Caco-2 (cell line): ENCODE data around the gene DNAH8. TPM values are rescaled to one million over a fixed set of nuclear protein-coding genes. Genes with fewer than 3 reads are reported as not detected.

Source experiments
- BruUV-seq: library from RNA; stranded (reverse); fragments of 400-500 nt; replicated peaks from 2 replicates; lab custom pipeline; 2021; lab: Mats Ljungman, UMichigan
- CTCF ChIA-PET: fragments of 300-600 bp; sonication (Branson Sonifier 250); formaldehyde crosslinking; loops from one replicate; lab custom pipeline; 2022; ENCODE audit warnings: antibody characterized with exemption; lab: Charles Lee
- POLR2A ChIA-PET: fragments of 300-600 bp; sonication (Branson Sonifier 250); formaldehyde crosslinking; loops from one replicate; lab custom pipeline; 2022; ENCODE audit warnings: antibody characterized with exemption; lab: Charles Lee
- DNase-seq, 2 experiments: peaks; one replicate each; pipeline versions ENCODE4 v3.0.0 to v3.0.0-alpha.2; 2020 to 2022
- H3K27me3 ChIP-seq: replicated peaks from 2 replicates; pipeline ENCODE4 v1.6.0; 2011; ENCODE audit warnings: low read length; ENCODE audit not compliant: control insufficient read depth, insufficient read depth
- H3K36me3 ChIP-seq: 2 replicates; pipeline ENCODE4 v1.5.1; 2011; ENCODE audit warnings: low read length; ENCODE audit not compliant: control insufficient read depth, insufficient read depth
- H3K4me1 ChIP-seq: fragments of 250-450 bp; sonication (Bioruptor Pico); 2 replicates; pipeline ENCODE4 v1.5.1; 2020; ENCODE audit warnings: mild to moderate bottlenecking
- H3K4me3 ChIP-seq: 2 replicates; pipeline ENCODE4 v1.5.1; 2011; ENCODE audit warnings: low read depth, mild to moderate bottlenecking, control low read depth, low read length
- H3K9me3 ChIP-seq: fragments of 250-450 bp; sonication (Bioruptor Pico); 2 replicates; pipeline ENCODE4 v1.5.1; 2020; ENCODE audit warnings: mild to moderate bottlenecking, moderate library complexity
- H3K27ac Mint-ChIP-seq: one replicate; pipeline ENCODE4 v1.8.0; 2022; ENCODE audit warnings: mixed read lengths; ENCODE audit not compliant: unreplicated experiment
- H3K27me3 Mint-ChIP-seq: one replicate; pipeline ENCODE4 v1.8.0; 2022; ENCODE audit warnings: mixed read lengths; ENCODE audit not compliant: insufficient read depth, unreplicated experiment
- H3K36me3 Mint-ChIP-seq: one replicate; pipeline ENCODE4 v1.8.0; 2022; ENCODE audit warnings: mild to moderate bottlenecking, mixed read lengths; ENCODE audit not compliant: insufficient read depth, unreplicated experiment
- H3K4me1 Mint-ChIP-seq: one replicate; pipeline ENCODE4 v1.8.0; 2022; ENCODE audit warnings: low read depth, mixed read lengths; ENCODE audit not compliant: unreplicated experiment
- H3K4me3 Mint-ChIP-seq: one replicate; pipeline ENCODE4 v1.8.0; 2022; ENCODE audit warnings: mild to moderate bottlenecking, moderate library complexity, mixed read lengths; ENCODE audit not compliant: unreplicated experiment
- H3K9me3 Mint-ChIP-seq: one replicate; pipeline ENCODE4 v1.8.0; 2022; ENCODE audit warnings: mixed read lengths; ENCODE audit not compliant: unreplicated experiment
- CTCF ChIP-seq, 2 experiments: fragments of 200-600 bp in 1 of 2; IDR thresholded peaks; 1 replicate in 1 of 2; 2 replicates in 1 of 2; pipeline versions ENCODE4 v1.5.1 to v1.8.0; 2011 to 2022; ENCODE audit warnings: antibody characterized with exemption in 1 of 2, control low read depth in 1 of 2, inconsistent platforms in 1 of 2, low read depth in 1 of 2, low read length in 1 of 2, mild to moderate bottlenecking in 1 of 2, moderate library complexity in 1 of 2; ENCODE audit not compliant: insufficient read depth in 1 of 2, severe bottlenecking in 1 of 2, unreplicated experiment in 1 of 2
- intact Hi-C: fragments of 100-400 bp; cut with micrococcal nuclease; formaldehyde crosslinking; loops from one replicate; pipeline ENCODE4 v1.10.0; 2022; ENCODE audit not compliant: unreplicated experiment
- total RNA-seq: library from RNA; stranded (reverse); gene quantifications from 2 replicates; pipeline ENCODE4 v1.2.3, GENCODE V29; 2022

DNAH8 gene
- total RNA-seq, 1 experiment from 2014 or later = not detected

GRCh38 chr6:39075807-39076622, 360.9 kb downstream of the DNAH8 start:
- Mint-ChIP-seq H3K9me3 (no peaks in the 10 kb centered on the region), H3K27ac (no peak overlapping the region), H3K36me3 (no peaks in the 10 kb centered on the region), H3K4me3 (no peak overlapping the region), H3K27me3 (no peaks in the 10 kb centered on the region), H3K4me1 (no peaks in the 10 kb centered on the region)
- TF ChIP-seq CTCF (IDR thresholded peaks at IDR 0.05; ENCODE audit: insufficient read depth in 1 of 2, low read depth in 1 of 2, low read length in 1 of 2, severe bottlenecking in 1 of 2, unreplicated experiment in 1 of 2) = no peak
- DNase-seq = no peak
- intact Hi-C loops = no loop called here
- H3K9me3 ChIP-seq = no peaks in the 10 kb centered on the region
- no peaks in the 10 kb centered on the region for H3K36me3 ChIP-seq
- ChIA-PET CTCF (no interaction called here), POLR2A (no interaction called here)
- H3K4me3 ChIP-seq = no peak overlapping the region
- H3K4me1 ChIP-seq = no peaks in the 10 kb centered on the region
- no peaks in the 10 kb centered on the region for H3K27me3 ChIP-seq
- BruUV-seq = no TSS peak

GRCh38 chr6:39076623-39077535, 361.8 kb downstream of the DNAH8 start:
- TF ChIP-seq CTCF (IDR thresholded peaks at IDR 0.05; ENCODE audit: insufficient read depth in 1 of 2, low read depth in 1 of 2, low read length in 1 of 2, severe bottlenecking in 1 of 2, unreplicated experiment in 1 of 2) = no peak
- POLR2A ChIA-PET = no interaction called here
- no peak overlapping the region for H3K4me3 ChIP-seq

GRCh38 chr6:39077882-39078594, 362.9 kb downstream of the DNAH8 start:
- no peaks in the 10 kb centered on the region for H3K9me3 ChIP-seq
- no peaks in the 10 kb centered on the region for H3K36me3 ChIP-seq
- H3K4me3 Mint-ChIP-seq = no peak overlapping the region
- H3K9me3 Mint-ChIP-seq = no peaks in the 10 kb centered on the region
- TF ChIP-seq CTCF (IDR thresholded peaks at IDR 0.05; ENCODE audit: insufficient read depth in 1 of 2, low read depth in 1 of 2, low read length in 1 of 2, severe bottlenecking in 1 of 2, unreplicated experiment in 1 of 2) = no peak
- BruUV-seq = no TSS peak
- H3K27me3 ChIP-seq = no peaks in the 10 kb centered on the region
- intact Hi-C loops = no loop called here
- H3K27me3 Mint-ChIP-seq = no peaks in the 10 kb centered on the region
- H3K4me1 Mint-ChIP-seq = no peaks in the 10 kb centered on the region
- H3K4me3 ChIP-seq = no peak overlapping the region
- CTCF ChIA-PET = no interaction called here
- no peak for DNase-seq
- no peaks in the 10 kb centered on the region for H3K4me1 ChIP-seq
- H3K27ac Mint-ChIP-seq = no peak overlapping the region
- POLR2A ChIA-PET = no interaction called here
- no peaks in the 10 kb centered on the region for H3K36me3 Mint-ChIP-seq

More at GRCh38 chr6:39076623-39077535, 361.8 kb downstream of the DNAH8 start:
- H3K4me1 ChIP-seq = no peaks in the 10 kb centered on the region
- no peaks in the 10 kb centered on the region for H3K9me3 ChIP-seq
- no peaks in the 10 kb centered on the region for H3K27me3 ChIP-seq
- intact Hi-C loops = no loop called here
- Mint-ChIP-seq H3K36me3 (no peaks in the 10 kb centered on the region), H3K4me1 (no peaks in the 10 kb centered on the region), H3K27me3 (no peaks in the 10 kb centered on the region), H3K4me3 (no peak overlapping the region), H3K9me3 (no peaks in the 10 kb centered on the region), H3K27ac (no peak overlapping the region)
- DNase-seq = no peak
- no TSS peak for BruUV-seq
- no peaks in the 10 kb centered on the region for H3K36me3 ChIP-seq
- CTCF ChIA-PET = interaction anchor here (0.6 kb wide), 1 partner anchor 374 kb away, joined by 6 read pairs; no protein-coding TSS in a partner anchor
